ENCODE results near the gene WAPL.
"Not testable (repeated sequence)": the region's sequence is repeated elsewhere in the genome, so short reads cannot be mapped to it uniquely, and the experiment has no call there.

The WAPL gene

GRCh38 chr10:86411281-86411841, 110.2 kb downstream of the WAPL start:
- no peak for DNase-seq

- no peak for DNase-seq
Observed at GRCh38 chr10:86410542-86411124, 111.0 kb downstream of the WAPL start.

- DNase-seq: no peak
Observed at GRCh38 chr10:86409183-86409582, 112.4 kb downstream of the WAPL start.

- no peak for DNase-seq
Observed at GRCh38 chr10:86403183-86403797, 118.3 kb downstream of the WAPL start.

- no peak for DNase-seq
Observed at GRCh38 chr10:86402283-86402941, 119.2 kb downstream of the WAPL start.

GRCh38 chr10:86401588-86402282, 119.9 kb downstream of the WAPL start:
- peak; percentile 7 for DNase-seq

GRCh38 chr10:86400705-86401587, 120.6 kb downstream of the WAPL start:
- DNase-seq: no peak

GRCh38 chr10:86399879-86400704, 121.5 kb downstream of the WAPL start:
- DNase-seq: peak; percentile 92

- DNase-seq: no peak
Observed at GRCh38 chr10:86399514-86399878, 122.1 kb downstream of the WAPL start.

- no peak for DNase-seq
Observed at GRCh38 chr10:86397120-86397519, 124.5 kb downstream of the WAPL start.

GRCh38 chr10:86393862-86394455, 127.6 kb downstream of the WAPL start:
- DNase-seq: no peak

- no peak for DNase-seq
Observed at GRCh38 chr10:86393362-86393761, 128.2 kb downstream of the WAPL start.

- DNase-seq: no peak
Observed at GRCh38 chr10:86392723-86393094, 128.9 kb downstream of the WAPL start.

- DNase-seq: no peak
Observed at GRCh38 chr10:86391986-86392722, 129.4 kb downstream of the WAPL start.

GRCh38 chr10:86391236-86391840, 130.3 kb downstream of the WAPL start:
- no peak for DNase-seq

GRCh38 chr10:86390337-86391120, 131.1 kb downstream of the WAPL start:
- DNase-seq: no peak

- no peak for DNase-seq
Observed at GRCh38 chr10:86389441-86390193, 132.0 kb downstream of the WAPL start.

- DNase-seq: not testable (repeated sequence)
Observed at GRCh38 chr10:86389109-86389440, 132.5 kb downstream of the WAPL start.
